Kidney epithelial cell (primary cell): Measurements from ENCODE around the gene CDK14. TPM values are rescaled to one million over a fixed set of nuclear protein-coding genes. Genes with fewer than 3 reads are reported as not detected.

ENCODE experiments used
- DNase-seq: peaks from one replicate; pipeline ENCODE4 v3.0.0-alpha.2; 2010; ENCODE audit warnings: low read depth
- H3K27me3 ChIP-seq: 2 replicates; pipeline ENCODE4 v1.6.0; 2011; ENCODE audit warnings: low read length; ENCODE audit not compliant: control insufficient read depth, insufficient read depth
- H3K36me3 ChIP-seq: 2 replicates; pipeline ENCODE4 v1.5.1; 2011; ENCODE audit warnings: low read length; ENCODE audit not compliant: control insufficient read depth, insufficient read depth
- H3K4me3 ChIP-seq: 2 replicates; pipeline ENCODE4 v1.5.1; 2011; ENCODE audit warnings: low read depth, mild to moderate bottlenecking, control low read depth, low read length
- total RNA-seq: library from RNA; depleted of rRNA; stranded (reverse); fragments of >200 nt; gene quantifications from 2 replicates; pipeline ENCODE4 v1.2.3, GENCODE V29; 2015
- TF ChIP-seq, protein P1 (sequence below): IDR thresholded peaks from 2 replicates; pipeline ENCODE4 v1.5.1; 2011; ENCODE audit warnings: mild to moderate bottlenecking, moderate library complexity, low read length, control low read depth, inconsistent platforms; ENCODE audit not compliant: insufficient read depth, poor library complexity, severe bottlenecking

The CDK14 gene
- total RNA-seq, 1 donor from 2014 or later = 18.2 TPM

DNA sequence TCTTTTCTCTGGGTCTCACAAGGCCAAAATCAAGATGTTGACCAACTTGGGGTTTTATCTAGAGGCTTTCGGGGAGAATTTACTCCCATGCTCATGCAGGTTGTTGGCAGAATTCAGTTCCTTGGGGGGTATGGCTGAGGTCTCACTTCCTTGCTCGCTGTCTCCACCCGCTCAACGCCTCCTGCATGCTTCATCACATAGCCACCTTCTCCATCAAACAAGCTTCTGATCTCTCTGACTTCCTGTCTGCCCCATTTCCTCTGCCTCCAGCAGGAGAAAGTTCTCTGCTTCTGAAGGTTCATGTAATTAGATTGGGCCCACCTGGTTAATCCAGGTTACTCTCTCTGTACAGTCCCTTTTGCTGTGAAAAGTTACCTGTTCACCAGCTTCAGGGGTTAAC, 489.1 kb downstream of the CDK14 start:
- Histone ChIP-seq H3K4me3 (no peak overlapping the region), H3K36me3 (no peaks in the 10 kb centered on the region), H3K27me3 (no peaks in the 10 kb centered on the region)
- DNase-seq = no peak
- TF ChIP-seq, protein P1, sequence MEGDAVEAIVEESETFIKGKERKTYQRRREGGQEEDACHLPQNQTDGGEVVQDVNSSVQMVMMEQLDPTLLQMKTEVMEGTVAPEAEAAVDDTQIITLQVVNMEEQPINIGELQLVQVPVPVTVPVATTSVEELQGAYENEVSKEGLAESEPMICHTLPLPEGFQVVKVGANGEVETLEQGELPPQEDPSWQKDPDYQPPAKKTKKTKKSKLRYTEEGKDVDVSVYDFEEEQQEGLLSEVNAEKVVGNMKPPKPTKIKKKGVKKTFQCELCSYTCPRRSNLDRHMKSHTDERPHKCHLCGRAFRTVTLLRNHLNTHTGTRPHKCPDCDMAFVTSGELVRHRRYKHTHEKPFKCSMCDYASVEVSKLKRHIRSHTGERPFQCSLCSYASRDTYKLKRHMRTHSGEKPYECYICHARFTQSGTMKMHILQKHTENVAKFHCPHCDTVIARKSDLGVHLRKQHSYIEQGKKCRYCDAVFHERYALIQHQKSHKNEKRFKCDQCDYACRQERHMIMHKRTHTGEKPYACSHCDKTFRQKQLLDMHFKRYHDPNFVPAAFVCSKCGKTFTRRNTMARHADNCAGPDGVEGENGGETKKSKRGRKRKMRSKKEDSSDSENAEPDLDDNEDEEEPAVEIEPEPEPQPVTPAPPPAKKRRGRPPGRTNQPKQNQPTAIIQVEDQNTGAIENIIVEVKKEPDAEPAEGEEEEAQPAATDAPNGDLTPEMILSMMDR = no peak

DNA sequence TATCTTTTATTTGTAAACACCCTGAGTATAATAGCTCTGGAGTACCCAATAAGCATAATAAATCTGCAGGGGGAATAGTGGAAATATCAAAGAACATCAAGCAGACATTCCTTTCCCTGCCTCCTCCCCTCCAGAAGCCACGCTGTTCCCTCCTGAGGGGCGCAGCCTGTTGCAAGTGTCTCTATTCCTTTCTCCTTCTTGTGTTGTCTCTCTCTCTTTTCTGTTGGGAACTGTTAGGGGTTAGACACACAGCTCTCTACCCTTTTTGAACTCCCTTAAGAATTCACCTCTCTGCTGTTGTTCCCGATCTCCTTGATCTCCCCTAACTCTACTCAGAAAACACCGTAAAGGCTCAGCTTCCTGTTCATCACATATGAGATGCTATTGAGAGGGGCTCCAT, 490.1 kb downstream of the CDK14 start:
- TF ChIP-seq, protein P1 = no peak
- Histone ChIP-seq H3K36me3 (no peaks in the 10 kb centered on the region), H3K27me3 (no peaks in the 10 kb centered on the region), H3K4me3 (no peak overlapping the region)
- no peak for DNase-seq

DNA sequence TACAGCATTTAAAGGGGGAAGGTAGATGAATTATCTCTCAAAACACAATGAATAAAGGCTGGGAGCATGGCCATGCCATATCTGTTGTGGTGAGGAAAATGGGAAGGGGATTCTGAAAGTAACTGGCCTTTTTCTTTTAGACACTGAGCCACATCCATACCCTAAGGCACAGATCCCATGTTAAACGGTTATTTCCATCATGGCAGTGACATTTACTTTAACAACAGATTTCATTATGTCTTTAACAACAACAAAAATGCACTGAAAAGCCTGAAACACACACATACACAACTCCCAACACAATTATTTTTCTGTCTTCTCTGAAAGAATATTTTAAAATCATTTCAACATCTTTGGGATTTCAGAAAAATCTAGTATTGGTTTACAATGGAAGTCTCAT, 492.0 kb downstream of the CDK14 start:
- TF ChIP-seq, protein P1 = no peak
- H3K27me3 ChIP-seq = no peaks in the 10 kb centered on the region
- H3K36me3 ChIP-seq = no peaks in the 10 kb centered on the region
- DNase-seq = no peak
- H3K4me3 ChIP-seq = no peak overlapping the region

DNA sequence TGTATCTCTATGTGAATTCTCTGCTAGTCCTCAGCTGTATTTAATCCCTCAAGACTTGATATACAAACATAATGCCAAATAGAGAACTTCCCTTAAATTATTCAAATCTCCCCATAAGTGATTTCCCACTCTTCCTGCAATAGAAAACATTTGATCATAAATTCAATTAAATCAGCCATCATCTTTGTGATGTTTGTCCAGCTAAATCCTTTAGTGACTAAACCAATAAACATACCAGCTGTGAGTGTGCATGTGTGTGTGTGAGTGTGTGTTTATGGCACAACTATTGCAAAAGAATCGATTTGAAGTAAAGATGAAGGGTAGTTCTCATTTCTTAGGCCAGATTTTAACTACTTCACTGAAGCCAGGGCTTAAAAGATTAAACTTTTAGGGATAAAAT, 492.6 kb downstream of the CDK14 start:
- no peak for DNase-seq
- Histone ChIP-seq H3K4me3 (no peak overlapping the region), H3K27me3 (no peaks in the 10 kb centered on the region), H3K36me3 (no peaks in the 10 kb centered on the region)
- TF ChIP-seq, protein P1 = no peak

DNA sequence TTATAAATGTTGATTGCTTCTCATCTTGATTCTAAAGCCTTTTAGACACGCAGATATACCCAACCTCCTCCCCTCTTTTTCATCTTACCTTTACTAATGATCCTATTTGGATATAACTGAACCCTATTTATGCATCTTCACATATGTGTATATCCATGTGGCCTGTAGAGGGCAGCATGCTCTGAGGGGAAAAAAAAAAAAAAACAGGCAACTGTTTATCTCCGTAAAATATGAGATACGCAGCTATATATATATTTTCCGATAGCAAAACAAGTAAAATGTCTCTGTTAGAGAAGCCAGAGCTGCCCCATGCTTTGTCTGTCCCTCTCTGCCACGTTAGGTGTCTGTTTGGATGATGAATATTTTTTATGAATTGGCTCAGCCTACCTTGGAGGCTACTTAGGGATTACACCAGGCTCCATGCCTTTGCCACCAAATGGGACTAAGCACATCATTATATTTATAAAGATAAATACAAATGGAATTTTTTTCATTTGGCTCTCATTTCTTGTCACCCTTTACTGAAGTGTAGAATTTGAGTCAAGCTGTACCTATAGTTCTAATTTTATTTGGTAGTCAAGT, 493.4 kb downstream of the CDK14 start:
- Histone ChIP-seq H3K27me3 (no peaks in the 10 kb centered on the region), H3K36me3 (no peaks in the 10 kb centered on the region), H3K4me3 (no peak overlapping the region)
- DNase-seq = no peak
- TF ChIP-seq, protein P1 = peak; percentile 69

DNA sequence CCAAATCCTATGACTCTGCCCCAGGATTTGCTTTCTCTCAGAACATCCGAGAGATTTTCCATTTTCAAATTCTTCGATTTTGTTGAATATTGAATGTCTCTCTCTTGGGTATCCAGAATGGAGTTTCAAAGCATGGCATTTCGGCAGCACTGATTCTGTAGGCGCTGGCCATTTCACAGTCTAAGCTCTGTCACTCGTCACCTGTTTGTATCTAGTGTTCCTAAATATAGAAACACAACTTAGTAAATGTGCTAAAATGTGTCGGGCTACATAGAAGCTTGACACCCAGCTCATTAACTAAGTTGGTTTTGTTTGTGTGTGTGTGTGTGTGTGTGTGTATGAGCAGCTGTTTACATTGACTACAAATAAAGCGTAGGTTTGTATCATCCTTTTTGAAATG, 494.6 kb downstream of the CDK14 start:
- H3K4me3 ChIP-seq = no peak overlapping the region
- TF ChIP-seq, protein P1 = no peak

More for the DNA sequence above, 494.6 kb downstream of the CDK14 start:
- no peak for DNase-seq
- Histone ChIP-seq H3K36me3 (no peaks in the 10 kb centered on the region), H3K27me3 (no peaks in the 10 kb centered on the region)
